WTC11 (cell line): ENCODE measurements around the gene TNS4. TPM values are rescaled to one million over a fixed set of nuclear protein-coding genes. Genes with fewer than 3 reads are reported as not detected.
A peak's percentile ranks its signal among the peaks of the same experiment; 100 is the strongest.

Source experiments
- ATAC-seq: fragments of 200-7000 bp; cut with Tn5 transposase; 2 replicates; pipeline ENCODE4 v1.10.0; 2021; ENCODE audit warnings: mild to moderate bottlenecking, moderate library complexity
- CTCF ChIA-PET: fragments of 300-600 bp; sonication (Branson Sonifier 250); formaldehyde crosslinking; loops from one replicate; lab custom pipeline; 2021; ENCODE audit warnings: antibody characterized with exemption; lab: Charles Lee
- POLR2A ChIA-PET: fragments of 350-600 bp; sonication (Branson Sonifier 250); formaldehyde crosslinking; loops from one replicate; lab custom pipeline; 2021; ENCODE audit warnings: antibody characterized with exemption; lab: Charles Lee
- DNase-seq: peaks from one replicate; pipeline ENCODE4 v3.0.0; 2021; ENCODE audit warnings: low spot score
- H3K27ac Mint-ChIP-seq: 2 replicates; pipeline ENCODE4 v1.8.0; 2021; ENCODE audit warnings: mixed read lengths
- H3K27me3 Mint-ChIP-seq: 2 replicates; pipeline ENCODE4 v1.8.0; 2021; ENCODE audit warnings: low read depth, mild to moderate bottlenecking, moderate library complexity, mixed read lengths
- H3K36me3 Mint-ChIP-seq: 2 replicates; pipeline ENCODE4 v1.8.0; 2021; ENCODE audit warnings: mixed read lengths
- H3K4me1 Mint-ChIP-seq: 2 replicates; pipeline ENCODE4 v1.8.0; 2022; ENCODE audit warnings: mixed read lengths
- H3K4me3 Mint-ChIP-seq: 2 replicates; pipeline ENCODE4 v1.8.0; 2021; ENCODE audit warnings: mild to moderate bottlenecking, moderate library complexity, mixed read lengths
- H3K9me3 Mint-ChIP-seq: 2 replicates; pipeline ENCODE4 v1.8.0; 2021; ENCODE audit warnings: mixed read lengths
- GABPB1 ChIP-seq: sonication (generic); formaldehyde crosslinking; IDR thresholded peaks from 2 replicates; pipeline ENCODE4 v1.8.1; 2023; ENCODE audit warnings: mild to moderate bottlenecking, missing genetic modification reagents
- GRHL2 ChIP-seq: fragments of 250-450 bp; sonication (Bioruptor Pico); IDR thresholded peaks from 2 replicates; pipeline ENCODE4 v1.8.0; 2022; ENCODE audit warnings: mild to moderate bottlenecking, moderate library complexity; ENCODE audit not compliant: insufficient replicate concordance, severe bottlenecking
- JUN ChIP-seq: sonication (generic); formaldehyde crosslinking; IDR thresholded peaks from 2 replicates; pipeline ENCODE4 v1.8.0; 2023; ENCODE audit warnings: mild to moderate bottlenecking, missing genetic modification reagents
- KAT7 ChIP-seq: sonication (generic); formaldehyde crosslinking; IDR thresholded peaks from 2 replicates; pipeline ENCODE4 v1.8.1; 2023; ENCODE audit warnings: missing genetic modification reagents, mild to moderate bottlenecking, borderline replicate concordance
- NFYB ChIP-seq: sonication (generic); formaldehyde crosslinking; conservative IDR thresholded peaks from 2 replicates; pipeline ENCODE4 v1.8.0; 2022; ENCODE audit warnings: low read depth, missing genetic modification reagents
- OVOL2 ChIP-seq: fragments of 250-450 bp; sonication (Bioruptor Pico); IDR thresholded peaks from 2 replicates; pipeline ENCODE4 v1.9.0; 2021; ENCODE audit warnings: mild to moderate bottlenecking, borderline replicate concordance
- ZNF423 ChIP-seq: fragments of 250-450 bp; sonication (Bioruptor Pico); IDR thresholded peaks from 2 replicates; pipeline ENCODE4 v2.1.2; 2022; ENCODE audit warnings: mild to moderate bottlenecking, moderate library complexity
- total RNA-seq: library from RNA; stranded (reverse); gene quantifications from 3 replicates; pipeline ENCODE4 v1.2.3, GENCODE V29; 2021
- TF ChIP-seq, protein P1 (sequence below): fragments of 250-450 bp; sonication (Bioruptor Pico); IDR thresholded peaks from 2 replicates; pipeline ENCODE4 v1.9.0; 2021; ENCODE audit warnings: mild to moderate bottlenecking, borderline replicate concordance
- TF ChIP-seq, protein P2 (sequence below): sonication (generic); formaldehyde crosslinking; IDR thresholded peaks from 2 replicates; pipeline ENCODE4 v1.8.0; 2023; ENCODE audit warnings: missing genetic modification reagents, mild to moderate bottlenecking, borderline replicate concordance
- TF ChIP-seq, protein P3 (sequence below): fragments of 250-450 bp; sonication (Bioruptor Pico); IDR thresholded peaks from 2 replicates; pipeline ENCODE4 v2.1.2; 2022; ENCODE audit warnings: mild to moderate bottlenecking, moderate library complexity
- TF ChIP-seq, protein P4 (sequence below): fragments of 250-450 bp; sonication (Bioruptor Pico); IDR thresholded peaks from 2 replicates; pipeline ENCODE4 v1.9.0; 2021; ENCODE audit warnings: mild to moderate bottlenecking

TNS4 gene
- total RNA-seq, 1 experiment from 2014 or later = 0.87 TPM

DNA sequence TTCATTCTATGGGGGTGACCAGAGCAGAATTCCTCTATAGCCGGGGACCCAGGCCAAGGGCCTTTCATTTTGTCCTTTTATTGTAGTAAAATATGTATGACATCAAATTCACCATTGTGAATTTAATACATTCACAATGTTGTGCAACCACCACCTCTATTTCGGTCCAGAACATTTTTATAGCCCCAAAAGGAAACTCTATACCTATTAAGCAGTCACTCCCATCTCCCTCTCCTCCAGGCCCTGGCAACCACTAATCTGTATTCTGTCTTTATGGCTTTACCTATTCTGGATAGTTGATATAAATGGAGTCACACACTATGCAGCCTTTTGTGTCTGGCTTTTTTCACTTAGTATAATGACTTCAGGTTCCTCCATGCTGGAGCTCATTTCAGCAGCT lies 9.7 kb upstream of the TNS4 start (continued):
- TF ChIP-seq, protein P1, sequence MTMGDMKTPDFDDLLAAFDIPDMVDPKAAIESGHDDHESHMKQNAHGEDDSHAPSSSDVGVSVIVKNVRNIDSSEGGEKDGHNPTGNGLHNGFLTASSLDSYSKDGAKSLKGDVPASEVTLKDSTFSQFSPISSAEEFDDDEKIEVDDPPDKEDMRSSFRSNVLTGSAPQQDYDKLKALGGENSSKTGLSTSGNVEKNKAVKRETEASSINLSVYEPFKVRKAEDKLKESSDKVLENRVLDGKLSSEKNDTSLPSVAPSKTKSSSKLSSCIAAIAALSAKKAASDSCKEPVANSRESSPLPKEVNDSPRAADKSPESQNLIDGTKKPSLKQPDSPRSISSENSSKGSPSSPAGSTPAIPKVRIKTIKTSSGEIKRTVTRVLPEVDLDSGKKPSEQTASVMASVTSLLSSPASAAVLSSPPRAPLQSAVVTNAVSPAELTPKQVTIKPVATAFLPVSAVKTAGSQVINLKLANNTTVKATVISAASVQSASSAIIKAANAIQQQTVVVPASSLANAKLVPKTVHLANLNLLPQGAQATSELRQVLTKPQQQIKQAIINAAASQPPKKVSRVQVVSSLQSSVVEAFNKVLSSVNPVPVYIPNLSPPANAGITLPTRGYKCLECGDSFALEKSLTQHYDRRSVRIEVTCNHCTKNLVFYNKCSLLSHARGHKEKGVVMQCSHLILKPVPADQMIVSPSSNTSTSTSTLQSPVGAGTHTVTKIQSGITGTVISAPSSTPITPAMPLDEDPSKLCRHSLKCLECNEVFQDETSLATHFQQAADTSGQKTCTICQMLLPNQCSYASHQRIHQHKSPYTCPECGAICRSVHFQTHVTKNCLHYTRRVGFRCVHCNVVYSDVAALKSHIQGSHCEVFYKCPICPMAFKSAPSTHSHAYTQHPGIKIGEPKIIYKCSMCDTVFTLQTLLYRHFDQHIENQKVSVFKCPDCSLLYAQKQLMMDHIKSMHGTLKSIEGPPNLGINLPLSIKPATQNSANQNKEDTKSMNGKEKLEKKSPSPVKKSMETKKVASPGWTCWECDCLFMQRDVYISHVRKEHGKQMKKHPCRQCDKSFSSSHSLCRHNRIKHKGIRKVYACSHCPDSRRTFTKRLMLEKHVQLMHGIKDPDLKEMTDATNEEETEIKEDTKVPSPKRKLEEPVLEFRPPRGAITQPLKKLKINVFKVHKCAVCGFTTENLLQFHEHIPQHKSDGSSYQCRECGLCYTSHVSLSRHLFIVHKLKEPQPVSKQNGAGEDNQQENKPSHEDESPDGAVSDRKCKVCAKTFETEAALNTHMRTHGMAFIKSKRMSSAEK (CRISPR knock-in tag) = no peak
- TF ChIP-seq NFYB (no peak), GABPB1 (CRISPR knock-in tag) (no peak), JUN (CRISPR knock-in tag) (no peak), OVOL2 (CRISPR knock-in tag) (no peak), GRHL2 (no peak), KAT7 (CRISPR knock-in tag) (no peak)
- TF ChIP-seq, protein P2, sequence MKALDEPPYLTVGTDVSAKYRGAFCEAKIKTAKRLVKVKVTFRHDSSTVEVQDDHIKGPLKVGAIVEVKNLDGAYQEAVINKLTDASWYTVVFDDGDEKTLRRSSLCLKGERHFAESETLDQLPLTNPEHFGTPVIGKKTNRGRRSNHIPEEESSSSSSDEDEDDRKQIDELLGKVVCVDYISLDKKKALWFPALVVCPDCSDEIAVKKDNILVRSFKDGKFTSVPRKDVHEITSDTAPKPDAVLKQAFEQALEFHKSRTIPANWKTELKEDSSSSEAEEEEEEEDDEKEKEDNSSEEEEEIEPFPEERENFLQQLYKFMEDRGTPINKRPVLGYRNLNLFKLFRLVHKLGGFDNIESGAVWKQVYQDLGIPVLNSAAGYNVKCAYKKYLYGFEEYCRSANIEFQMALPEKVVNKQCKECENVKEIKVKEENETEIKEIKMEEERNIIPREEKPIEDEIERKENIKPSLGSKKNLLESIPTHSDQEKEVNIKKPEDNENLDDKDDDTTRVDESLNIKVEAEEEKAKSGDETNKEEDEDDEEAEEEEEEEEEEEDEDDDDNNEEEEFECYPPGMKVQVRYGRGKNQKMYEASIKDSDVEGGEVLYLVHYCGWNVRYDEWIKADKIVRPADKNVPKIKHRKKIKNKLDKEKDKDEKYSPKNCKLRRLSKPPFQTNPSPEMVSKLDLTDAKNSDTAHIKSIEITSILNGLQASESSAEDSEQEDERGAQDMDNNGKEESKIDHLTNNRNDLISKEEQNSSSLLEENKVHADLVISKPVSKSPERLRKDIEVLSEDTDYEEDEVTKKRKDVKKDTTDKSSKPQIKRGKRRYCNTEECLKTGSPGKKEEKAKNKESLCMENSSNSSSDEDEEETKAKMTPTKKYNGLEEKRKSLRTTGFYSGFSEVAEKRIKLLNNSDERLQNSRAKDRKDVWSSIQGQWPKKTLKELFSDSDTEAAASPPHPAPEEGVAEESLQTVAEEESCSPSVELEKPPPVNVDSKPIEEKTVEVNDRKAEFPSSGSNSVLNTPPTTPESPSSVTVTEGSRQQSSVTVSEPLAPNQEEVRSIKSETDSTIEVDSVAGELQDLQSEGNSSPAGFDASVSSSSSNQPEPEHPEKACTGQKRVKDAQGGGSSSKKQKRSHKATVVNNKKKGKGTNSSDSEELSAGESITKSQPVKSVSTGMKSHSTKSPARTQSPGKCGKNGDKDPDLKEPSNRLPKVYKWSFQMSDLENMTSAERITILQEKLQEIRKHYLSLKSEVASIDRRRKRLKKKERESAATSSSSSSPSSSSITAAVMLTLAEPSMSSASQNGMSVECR (CRISPR knock-in tag) = no peak
- TF ChIP-seq, protein P3, sequence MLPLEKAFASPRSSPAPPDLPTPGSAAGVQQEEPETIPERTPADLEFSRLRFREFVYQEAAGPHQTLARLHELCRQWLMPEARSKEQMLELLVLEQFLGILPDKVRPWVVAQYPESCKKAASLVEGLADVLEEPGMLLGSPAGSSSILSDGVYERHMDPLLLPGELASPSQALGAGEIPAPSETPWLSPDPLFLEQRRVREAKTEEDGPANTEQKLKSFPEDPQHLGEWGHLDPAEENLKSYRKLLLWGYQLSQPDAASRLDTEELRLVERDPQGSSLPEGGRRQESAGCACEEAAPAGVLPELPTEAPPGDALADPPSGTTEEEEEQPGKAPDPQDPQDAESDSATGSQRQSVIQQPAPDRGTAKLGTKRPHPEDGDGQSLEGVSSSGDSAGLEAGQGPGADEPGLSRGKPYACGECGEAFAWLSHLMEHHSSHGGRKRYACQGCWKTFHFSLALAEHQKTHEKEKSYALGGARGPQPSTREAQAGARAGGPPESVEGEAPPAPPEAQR (CRISPR knock-in tag) = no peak

DNA sequence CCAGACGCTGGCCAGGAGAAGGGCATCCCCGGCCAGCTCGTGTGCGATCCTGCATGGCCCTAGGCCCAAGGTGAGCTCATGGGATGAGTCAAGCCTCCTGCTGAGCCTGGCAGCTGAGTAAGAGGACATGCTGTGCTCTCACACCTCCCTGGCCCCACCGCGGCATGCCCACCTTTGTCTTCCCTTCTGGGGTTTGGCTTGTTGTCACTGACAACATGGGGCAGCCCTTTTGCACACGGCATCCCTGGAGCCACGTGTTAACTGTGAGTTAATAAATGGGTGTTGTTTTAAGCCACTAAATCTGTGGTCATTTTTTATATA lies 8.9 kb upstream of the TNS4 start:
- ATAC-seq = no peak
- Mint-ChIP-seq H3K4me3 (no peak overlapping the region), H3K27ac (no peak overlapping the region)
- CTCF ChIA-PET = interaction anchor here (0.6 kb wide), 1 partner anchor 34 kb away, joined by 3 read pairs; no protein-coding TSS in a partner anchor
- TF ChIP-seq ZNF423 = peak; percentile 29; the same call in 1 of the 2 replicates
- TF ChIP-seq, protein P4, sequence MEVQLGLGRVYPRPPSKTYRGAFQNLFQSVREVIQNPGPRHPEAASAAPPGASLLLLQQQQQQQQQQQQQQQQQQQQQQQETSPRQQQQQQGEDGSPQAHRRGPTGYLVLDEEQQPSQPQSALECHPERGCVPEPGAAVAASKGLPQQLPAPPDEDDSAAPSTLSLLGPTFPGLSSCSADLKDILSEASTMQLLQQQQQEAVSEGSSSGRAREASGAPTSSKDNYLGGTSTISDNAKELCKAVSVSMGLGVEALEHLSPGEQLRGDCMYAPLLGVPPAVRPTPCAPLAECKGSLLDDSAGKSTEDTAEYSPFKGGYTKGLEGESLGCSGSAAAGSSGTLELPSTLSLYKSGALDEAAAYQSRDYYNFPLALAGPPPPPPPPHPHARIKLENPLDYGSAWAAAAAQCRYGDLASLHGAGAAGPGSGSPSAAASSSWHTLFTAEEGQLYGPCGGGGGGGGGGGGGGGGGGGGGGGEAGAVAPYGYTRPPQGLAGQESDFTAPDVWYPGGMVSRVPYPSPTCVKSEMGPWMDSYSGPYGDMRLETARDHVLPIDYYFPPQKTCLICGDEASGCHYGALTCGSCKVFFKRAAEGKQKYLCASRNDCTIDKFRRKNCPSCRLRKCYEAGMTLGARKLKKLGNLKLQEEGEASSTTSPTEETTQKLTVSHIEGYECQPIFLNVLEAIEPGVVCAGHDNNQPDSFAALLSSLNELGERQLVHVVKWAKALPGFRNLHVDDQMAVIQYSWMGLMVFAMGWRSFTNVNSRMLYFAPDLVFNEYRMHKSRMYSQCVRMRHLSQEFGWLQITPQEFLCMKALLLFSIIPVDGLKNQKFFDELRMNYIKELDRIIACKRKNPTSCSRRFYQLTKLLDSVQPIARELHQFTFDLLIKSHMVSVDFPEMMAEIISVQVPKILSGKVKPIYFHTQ (CRISPR knock-in tag) = no peak
- TF ChIP-seq, all 79 proteins: peak for 1
- Mint-ChIP-seq H3K36me3 (no peaks in the 10 kb centered on the region), H3K4me1 (peaks cover 17% of the 10 kb centered on the region), H3K27me3 (no peaks in the 10 kb centered on the region; the same call in 1 of the 2 replicates), H3K9me3 (no peaks in the 10 kb centered on the region)
- no peak for DNase-seq
- POLR2A ChIA-PET = no interaction called here
